Body of pancreas (tissue), 4 donors: ENCODE measurements around the gene SYNE1.

Source experiments
- CTCF ChIP-seq, 7 experiments: fragments of 450-650 bp in 4 of 7; fragments of 200-600 bp in 3 of 7; sonication (generic) in 3 of 7; IDR thresholded peaks; one replicate each; pipeline ENCODE4 v1.5.1; 2016 to 2019; ENCODE audit warnings: antibody characterized with exemption in 7 of 7
- POLR2A ChIP-seq, 3 donors: fragments of 450-650 bp; IDR thresholded peaks; one replicate each; pipeline ENCODE4 v1.6.1; 2016; ENCODE audit warnings: antibody characterized with exemption in 3 of 3, mild to moderate bottlenecking in 2 of 3

- no peak for TF ChIP-seq CTCF (IDR thresholded peaks at IDR 0.05)
- TF ChIP-seq POLR2A (IDR thresholded peaks at IDR 0.05), result no peak
These were observed 158.7 kb downstream of the SYNE1 start for GRCh38 chr6:152478377-152479010.
